HTERT RPE-1 (cell line): Measurements from ENCODE around the gene UNC45B.
"Not testable (repeated sequence)": the region's sequence is repeated elsewhere in the genome, so short reads cannot be mapped to it uniquely, and the experiment has no call there.

Experiments
- in situ Hi-C: fragments of 300-500 bp; cut with MboI; formaldehyde crosslinking; loops from 4 replicates; pipeline ENCODE4 v1.14.3; 2020; ENCODE audit warnings: low sequenced_read_pairs

UNC45B gene

GRCh38 chr17:35147375-35147905, at the start of gene UNC45B:
TSS of gene UNC45B (plus strand) at chr17:35147817. CDS start at chr17:35148264, 447 bp downstream.
- in situ Hi-C loops, result no loop called here

GRCh38 chr17:35099908-35100307, 47.7 kb upstream of the UNC45B start:
- in situ Hi-C loops, result no loop called here

GRCh38 chr17:35101036-35101435, 46.6 kb upstream of the UNC45B start:
- in situ Hi-C loops, result no loop called here

GRCh38 chr17:35101725-35102124, 45.9 kb upstream of the UNC45B start:
- in situ Hi-C loops, result no loop called here

- in situ Hi-C loops, result no loop called here
These were observed 44.3 kb upstream of the UNC45B start for GRCh38 chr17:35103271-35103670.

- in situ Hi-C loops, result no loop called here
These were observed 42.7 kb upstream of the UNC45B start for GRCh38 chr17:35104844-35105450.

- in situ Hi-C loops, result not testable (repeated sequence)
These were observed 36.8 kb upstream of the UNC45B start for GRCh38 chr17:35110791-35111190.

GRCh38 chr17:35116845-35117244, 30.8 kb upstream of the UNC45B start:
- in situ Hi-C loops, result no loop called here

- in situ Hi-C loops, result no loop called here
These were observed 29.6 kb upstream of the UNC45B start for GRCh38 chr17:35117984-35118383.

- in situ Hi-C loops, result no loop called here
These were observed 28.0 kb upstream of the UNC45B start, which contains the start of gene RAD51D for GRCh38 chr17:35119370-35120165. TSS of gene RAD51D (minus strand) at chr17:35119860. CDS start at chr17:35119613, 247 bp downstream.

- in situ Hi-C loops, result no loop called here
These were observed 26.3 kb upstream of the UNC45B start, which contains the start of gene FNDC8 for GRCh38 chr17:35121315-35121714. TSS of gene FNDC8 (plus strand) at chr17:35121615. CDS start at chr17:35121694, 79 bp downstream.

- in situ Hi-C loops, result no loop called here
These were observed 19.7 kb upstream of the UNC45B start for GRCh38 chr17:35127751-35128514.

GRCh38 chr17:35129154-35129972, 18.3 kb upstream of the UNC45B start:
- in situ Hi-C loops, result no loop called here

GRCh38 chr17:35129973-35130351, 17.7 kb upstream of the UNC45B start:
- in situ Hi-C loops, result no loop called here

- in situ Hi-C loops, result no loop called here
These were observed 17.2 kb upstream of the UNC45B start for GRCh38 chr17:35130392-35130791.

GRCh38 chr17:35132099-35132498, 15.5 kb upstream of the UNC45B start:
- in situ Hi-C loops, result no loop called here

GRCh38 chr17:35132816-35133550, 14.6 kb upstream of the UNC45B start:
- in situ Hi-C loops, result no loop called here

- in situ Hi-C loops, result no loop called here
These were observed 12.3 kb upstream of the UNC45B start for GRCh38 chr17:35135322-35135721.

GRCh38 chr17:35138218-35138617, 9.4 kb upstream of the UNC45B start:
- in situ Hi-C loops, result no loop called here
